Diencephalon (tissue), 1 donor: ENCODE data around the gene ID1. TPM values are rescaled to one million over a fixed set of nuclear protein-coding genes. Genes with fewer than 3 reads are reported as not detected.

Source experiments
- small RNA-seq: library from RNA; depleted of rRNA; stranded (forward); fragments of <200 nt; gene quantifications from one replicate; pipeline ENCODE3, GENCODE V24; 2014
- total RNA-seq: library from RNA; depleted of rRNA; stranded (reverse); fragments of >200 nt; gene quantifications from one replicate; pipeline ENCODE4 v1.2.3, GENCODE V29; 2014

ID1 gene, protein sequence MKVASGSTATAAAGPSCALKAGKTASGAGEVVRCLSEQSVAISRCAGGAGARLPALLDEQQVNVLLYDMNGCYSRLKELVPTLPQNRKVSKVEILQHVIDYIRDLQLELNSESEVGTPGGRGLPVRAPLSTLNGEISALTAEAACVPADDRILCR
- total RNA-seq = 87.7 TPM

DNA sequence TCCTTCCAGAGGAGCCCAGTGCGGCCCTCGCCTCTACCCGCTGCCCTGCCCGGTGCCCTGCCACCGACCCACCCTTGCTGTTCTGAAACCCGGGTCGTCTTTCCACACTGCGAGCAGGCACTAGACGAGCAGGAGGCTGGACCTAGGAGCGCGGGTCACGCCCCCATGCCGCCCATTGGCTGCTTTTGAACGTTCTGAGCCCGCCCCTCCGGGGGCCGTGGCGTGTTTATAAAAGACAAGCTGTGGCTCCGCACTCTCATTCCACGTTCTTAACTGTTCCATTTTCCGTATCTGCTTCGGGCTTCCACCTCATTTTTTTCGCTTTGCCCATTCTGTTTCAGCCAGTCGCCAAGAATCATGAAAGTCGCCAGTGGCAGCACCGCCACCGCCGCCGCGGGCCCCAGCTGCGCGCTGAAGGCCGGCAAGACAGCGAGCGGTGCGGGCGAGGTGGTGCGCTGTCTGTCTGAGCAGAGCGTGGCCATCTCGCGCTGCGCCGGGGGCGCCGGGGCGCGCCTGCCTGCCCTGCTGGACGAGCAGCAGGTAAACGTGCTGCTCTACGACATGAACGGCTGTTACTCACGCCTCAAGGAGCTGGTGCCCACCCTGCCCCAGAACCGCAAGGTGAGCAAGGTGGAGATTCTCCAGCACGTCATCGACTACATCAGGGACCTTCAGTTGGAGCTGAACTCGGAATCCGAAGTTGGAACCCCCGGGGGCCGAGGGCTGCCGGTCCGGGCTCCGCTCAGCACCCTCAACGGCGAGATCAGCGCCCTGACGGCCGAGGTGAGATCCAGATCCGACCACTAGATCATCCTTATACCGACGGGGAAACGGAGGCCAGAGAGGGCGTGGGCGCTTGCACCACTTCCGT lies at the start of gene ID1:
ID1 (plus strand) TSS at position 259 of the 871 bp plus-strand sequence; CDS start at position 358, 99 bp downstream.

DNA sequence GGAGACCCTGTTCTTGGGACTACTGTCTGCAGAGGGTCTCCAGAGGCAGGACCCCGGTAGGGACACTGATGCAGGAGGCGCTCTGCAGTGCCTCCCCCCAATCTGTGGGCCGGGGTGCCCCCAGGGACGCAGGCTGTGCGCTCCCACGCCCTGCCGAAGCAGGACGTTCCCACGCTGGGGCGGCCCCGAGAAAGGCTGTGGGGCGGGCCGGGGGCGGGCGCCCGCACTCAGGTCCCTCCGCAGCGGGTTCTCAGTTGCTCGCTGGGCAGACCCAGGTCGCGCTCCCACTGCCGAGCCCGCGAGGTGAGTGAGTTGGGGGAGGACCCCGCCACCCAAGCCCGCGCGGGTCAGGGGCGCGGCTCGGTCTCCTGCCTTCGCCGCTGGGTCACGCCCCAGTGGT lies 32.6 kb downstream of the ID1 start, which contains the start of gene COX4I2:
COX4I2 (plus strand) TSS at position 253 of the 400 bp plus-strand sequence. CDS start 1,106 bp downstream, outside the sequence.

Small RNA genes lying within 50 kb of the gene (small RNA-seq; reads per million reads assigned to genes)
- gene MIR3193 = not detected

Other genes starting within 250 kb of the ID1 start
- not detected for gene DEFB118, start 236.7 kb upstream of the ID1 start, total RNA-seq
- not detected for gene DEFB119, start 214.7 kb upstream of the ID1 start, total RNA-seq
- gene DEFB121, start 199.1 kb upstream of the ID1 start, total RNA-seq = not detected
- not detected for gene DEFB123, start 164.7 kb upstream of the ID1 start, total RNA-seq
- not detected for gene DEFB124, start 130.2 kb upstream of the ID1 start, total RNA-seq
- 0.23 TPM for gene REM1, start 130.0 kb upstream of the ID1 start, total RNA-seq
- gene HM13, start 90.8 kb upstream of the ID1 start, total RNA-seq = 45.2 TPM
- not detected for gene COX4I2, start 32.6 kb downstream of the ID1 start, total RNA-seq
- 46.4 TPM for gene BCL2L1, start 117.6 kb downstream of the ID1 start, total RNA-seq
- gene TPX2, start 134.0 kb downstream of the ID1 start, total RNA-seq = 11.3 TPM
- 1.6 TPM for gene MYLK2, start 214.1 kb downstream of the ID1 start, total RNA-seq
- 1.4 TPM for gene FOXS1, start 240.3 kb downstream of the ID1 start, total RNA-seq